Measurements from ENCODE around the gene WDR45. TPM values are rescaled to one million over a fixed set of nuclear protein-coding genes. Genes with fewer than 3 reads are reported as not detected.

Gene WDR45
- total and polyA plus RNA-seq, 4 donors, result 24.5 to 49.0 (median 44.8) TPM

- Histone ChIP-seq H3K4me1 (ENCODE audit: control insufficient read depth, insufficient read depth, low read length) (peaks cover 9% of the 10 kb centered on the region), H3K27me3 (ENCODE audit: control insufficient read depth, insufficient read depth, low read length) (no peaks in the 10 kb centered on the region), H3K4me3 (ENCODE audit: low read depth, low read length) (no peak overlapping the region), H3K9me3 (ENCODE audit: control insufficient read depth, insufficient read depth, low read length) (no peaks in the 10 kb centered on the region), H3K36me3 (ENCODE audit: control insufficient read depth, insufficient read depth, low read length) (peaks cover 17% of the 10 kb centered on the region), H3K27ac (ENCODE audit: low read depth, low read length) (no peak overlapping the region)
- 82% methylated on average over 3 of the region's 3 CpGs for WGBS (ENCODE audit: insufficient coverage)
- no peak for DNase-seq (ENCODE audit: low read depth in 4 of 6, low spot score in 6 of 6)
These were observed 30.7 kb upstream of the WDR45 start for GRCh38 chrX:49110417-49110816.

GRCh38 chrX:49108641-49109040, 29.0 kb upstream of the WDR45 start:
- Histone ChIP-seq H3K27me3 (ENCODE audit: control insufficient read depth, insufficient read depth, low read length) (no peaks in the 10 kb centered on the region), H3K4me1 (ENCODE audit: control insufficient read depth, insufficient read depth, low read length) (peaks cover 6% of the 10 kb centered on the region), H3K4me3 (ENCODE audit: low read depth, low read length) (no peak overlapping the region), H3K36me3 (ENCODE audit: control insufficient read depth, insufficient read depth, low read length) (peaks cover 4% of the 10 kb centered on the region), H3K27ac (ENCODE audit: low read depth, low read length) (no peak overlapping the region), H3K9me3 (ENCODE audit: control insufficient read depth, insufficient read depth, low read length) (no peaks in the 10 kb centered on the region)
- 75% methylated on average over 1 of the region's 2 CpGs for WGBS (ENCODE audit: insufficient coverage)
- no peak for DNase-seq (ENCODE audit: low read depth in 4 of 6, low spot score in 6 of 6)

DNA sequence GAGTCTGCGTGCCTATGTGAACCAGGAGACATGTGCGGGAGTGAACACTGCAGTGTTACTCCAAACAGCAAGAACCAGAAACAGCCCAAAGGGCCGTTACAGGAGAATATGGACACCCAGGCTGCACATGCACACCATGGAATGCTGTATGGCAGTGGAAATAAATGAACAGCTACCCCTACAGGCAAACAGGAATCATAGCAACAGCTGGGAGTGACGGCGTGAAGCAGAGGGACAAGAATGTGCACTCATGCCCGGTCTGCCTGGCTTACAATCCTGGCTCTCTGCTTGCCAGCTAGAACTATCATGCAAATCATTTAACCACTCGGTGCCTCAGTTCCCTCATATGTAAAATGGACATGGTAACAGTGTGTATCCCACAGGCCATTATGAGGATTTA, 27.2 kb upstream of the WDR45 start:
- Histone ChIP-seq H3K36me3 (ENCODE audit: control insufficient read depth, insufficient read depth, low read length) (no peaks in the 10 kb centered on the region), H3K9me3 (ENCODE audit: control insufficient read depth, insufficient read depth, low read length) (no peaks in the 10 kb centered on the region), H3K4me3 (ENCODE audit: low read depth, low read length) (no peak overlapping the region), H3K27me3 (ENCODE audit: control insufficient read depth, insufficient read depth, low read length) (no peaks in the 10 kb centered on the region), H3K27ac (ENCODE audit: low read depth, low read length) (no peak overlapping the region), H3K4me1 (ENCODE audit: control insufficient read depth, insufficient read depth, low read length) (peaks cover under 1% of the 10 kb centered on the region)
- 62% methylated on average over 2 of the region's 7 CpGs for WGBS (ENCODE audit: insufficient coverage)
- peak in 2 of 6 donors; percentile 26 for DNase-seq (ENCODE audit: low read depth in 4 of 6, low spot score in 6 of 6)

DNA sequence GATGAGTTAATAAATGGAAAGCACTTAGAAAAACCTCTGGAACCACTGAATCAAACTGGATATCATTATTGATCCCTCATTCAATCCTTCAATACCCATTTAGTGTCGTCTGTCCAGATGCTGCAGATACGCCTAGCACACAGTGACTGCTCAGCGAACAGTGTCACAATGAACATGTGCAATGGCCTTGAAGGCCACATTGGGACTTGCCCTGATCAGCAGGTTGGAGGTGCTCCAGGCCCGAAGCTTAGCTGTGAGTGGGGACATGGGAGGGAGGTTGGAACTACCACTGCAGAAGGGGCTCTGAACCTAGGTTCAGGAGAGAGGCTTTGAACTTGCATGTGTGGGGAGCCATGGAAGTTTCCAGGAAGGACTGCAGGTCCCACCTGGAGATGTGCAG, 26.6 kb upstream of the WDR45 start:
- WGBS (ENCODE audit: insufficient coverage), result 85% methylated on average over 4 of the region's 4 CpGs
- Histone ChIP-seq H3K4me3 (ENCODE audit: low read depth, low read length) (no peak overlapping the region), H3K27ac (ENCODE audit: low read depth, low read length) (no peak overlapping the region), H3K4me1 (ENCODE audit: control insufficient read depth, insufficient read depth, low read length) (peaks cover 7% of the 10 kb centered on the region), H3K27me3 (ENCODE audit: control insufficient read depth, insufficient read depth, low read length) (no peaks in the 10 kb centered on the region), H3K9me3 (ENCODE audit: control insufficient read depth, insufficient read depth, low read length) (no peaks in the 10 kb centered on the region), H3K36me3 (ENCODE audit: control insufficient read depth, insufficient read depth, low read length) (no peaks in the 10 kb centered on the region)
- no peak for DNase-seq (ENCODE audit: low read depth in 4 of 6, low spot score in 6 of 6)

DNA sequence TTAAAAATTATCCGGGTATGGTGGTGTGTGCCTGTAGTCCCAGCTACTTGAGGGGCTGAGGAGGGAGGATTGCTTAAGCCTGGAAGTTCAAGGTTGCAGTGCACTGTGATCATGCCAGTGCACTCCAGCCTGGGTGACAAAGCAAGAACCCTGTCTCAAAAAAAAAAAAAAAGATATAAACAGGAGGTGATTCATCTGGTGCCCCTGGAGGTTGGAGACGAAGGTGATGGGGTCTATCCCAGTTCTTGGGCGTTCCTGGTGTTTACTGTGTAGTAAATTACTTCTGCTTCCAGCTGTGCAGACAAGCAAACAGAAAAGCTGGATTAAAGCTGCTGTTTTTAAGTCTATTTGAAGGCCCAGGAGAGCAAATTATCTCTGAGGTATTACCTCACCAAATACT, 23.9 kb upstream of the WDR45 start:
- Histone ChIP-seq H3K27me3 (ENCODE audit: control insufficient read depth, insufficient read depth, low read length) (no peaks in the 10 kb centered on the region), H3K9me3 (ENCODE audit: control insufficient read depth, insufficient read depth, low read length) (no peaks in the 10 kb centered on the region), H3K4me3 (ENCODE audit: low read depth, low read length) (no peak overlapping the region), H3K27ac (ENCODE audit: low read depth, low read length) (no peak overlapping the region), H3K4me1 (ENCODE audit: control insufficient read depth, insufficient read depth, low read length) (peaks cover 7% of the 10 kb centered on the region), H3K36me3 (ENCODE audit: control insufficient read depth, insufficient read depth, low read length) (no peaks in the 10 kb centered on the region)
- DNase-seq (ENCODE audit: low read depth in 4 of 6, low spot score in 6 of 6), result no peak
- 47% methylated on average over 2 of the region's 3 CpGs for WGBS (ENCODE audit: insufficient coverage)

GRCh38 chrX:49102190-49102589, 22.5 kb upstream of the WDR45 start:
- no peak for DNase-seq (ENCODE audit: low read depth in 4 of 6, low spot score in 6 of 6)
- Histone ChIP-seq H3K36me3 (ENCODE audit: control insufficient read depth, insufficient read depth, low read length) (no peaks in the 10 kb centered on the region), H3K4me1 (ENCODE audit: control insufficient read depth, insufficient read depth, low read length) (peaks cover 7% of the 10 kb centered on the region), H3K9me3 (ENCODE audit: control insufficient read depth, insufficient read depth, low read length) (no peaks in the 10 kb centered on the region), H3K27me3 (ENCODE audit: control insufficient read depth, insufficient read depth, low read length) (no peaks in the 10 kb centered on the region), H3K27ac (ENCODE audit: low read depth, low read length) (no peak overlapping the region), H3K4me3 (ENCODE audit: low read depth, low read length) (no peak overlapping the region)
- WGBS (ENCODE audit: insufficient coverage), result 76% methylated on average over 7 of the region's 9 CpGs

GRCh38 chrX:49101629-49101984, 21.9 kb upstream of the WDR45 start:
- WGBS (ENCODE audit: insufficient coverage), result 30% methylated on average over 9 of the region's 9 CpGs
- peak overlapping the region; percentile 40 for H3K27ac ChIP-seq (ENCODE audit: low read depth, low read length)
- H3K4me1 ChIP-seq (ENCODE audit: control insufficient read depth, insufficient read depth, low read length), result peaks cover 7% of the 10 kb centered on the region

GRCh38 chrX:49100704-49101628, 21.3 kb upstream of the WDR45 start:
- peak in 5 of 6 donors; percentile 80 to 97 (median 83) for DNase-seq (ENCODE audit: low read depth in 4 of 6, low spot score in 6 of 6)
- Histone ChIP-seq H3K9me3 (ENCODE audit: control insufficient read depth, insufficient read depth, low read length) (no peaks in the 10 kb centered on the region), H3K4me1 (ENCODE audit: control insufficient read depth, insufficient read depth, low read length) (peaks cover 7% of the 10 kb centered on the region), H3K36me3 (ENCODE audit: control insufficient read depth, insufficient read depth, low read length) (no peaks in the 10 kb centered on the region), H3K27ac (ENCODE audit: low read depth, low read length) (peak overlapping the region; percentile 40), H3K4me3 (ENCODE audit: low read depth, low read length) (peak overlapping the region; percentile 68), H3K27me3 (ENCODE audit: control insufficient read depth, insufficient read depth, low read length) (no peaks in the 10 kb centered on the region)
- 31% methylated on average over 71 of the region's 74 CpGs for WGBS (ENCODE audit: insufficient coverage)

More at GRCh38 chrX:49101629-49101984, 21.9 kb upstream of the WDR45 start:
- no peak for DNase-seq (ENCODE audit: low read depth in 4 of 6, low spot score in 6 of 6)
- no peaks in the 10 kb centered on the region for H3K27me3 ChIP-seq (ENCODE audit: control insufficient read depth, insufficient read depth, low read length)
- no peaks in the 10 kb centered on the region for H3K36me3 ChIP-seq (ENCODE audit: control insufficient read depth, insufficient read depth, low read length)
- peak overlapping the region; percentile 68 for H3K4me3 ChIP-seq (ENCODE audit: low read depth, low read length)
- H3K9me3 ChIP-seq (ENCODE audit: control insufficient read depth, insufficient read depth, low read length), result no peaks in the 10 kb centered on the region

DNA sequence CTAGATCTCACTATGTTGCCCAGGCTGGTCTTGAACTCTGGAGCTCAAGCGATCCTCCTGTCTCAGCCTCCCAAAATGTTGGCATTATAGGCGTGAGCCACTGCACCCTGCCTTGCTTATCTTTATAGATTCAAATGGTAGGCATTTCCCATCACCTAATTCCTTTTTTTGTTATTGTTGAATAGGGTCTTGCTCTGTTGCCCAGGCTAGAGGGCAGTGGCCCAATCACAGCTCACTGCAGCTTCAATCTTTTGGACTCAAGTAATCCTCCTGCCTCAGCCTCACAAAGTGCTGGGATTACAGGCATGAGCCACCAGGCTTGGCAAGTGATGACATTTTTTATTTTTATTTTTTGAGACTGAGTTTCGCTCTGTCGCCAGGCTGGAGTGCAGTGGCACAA, 16.7 kb upstream of the WDR45 start:
- 86% methylated on average over 2 of the region's 4 CpGs for WGBS (ENCODE audit: insufficient coverage)
- no peak for DNase-seq (ENCODE audit: low read depth in 4 of 6, low spot score in 6 of 6)
- Histone ChIP-seq H3K27me3 (ENCODE audit: control insufficient read depth, insufficient read depth, low read length) (no peaks in the 10 kb centered on the region), H3K4me3 (ENCODE audit: low read depth, low read length) (no peak overlapping the region), H3K27ac (ENCODE audit: low read depth, low read length) (no peak overlapping the region), H3K36me3 (ENCODE audit: control insufficient read depth, insufficient read depth, low read length) (no peaks in the 10 kb centered on the region), H3K4me1 (ENCODE audit: control insufficient read depth, insufficient read depth, low read length) (peaks cover 2% of the 10 kb centered on the region), H3K9me3 (ENCODE audit: control insufficient read depth, insufficient read depth, low read length) (no peaks in the 10 kb centered on the region)

- Histone ChIP-seq H3K4me3 (ENCODE audit: low read depth, low read length) (no peak overlapping the region), H3K27me3 (ENCODE audit: control insufficient read depth, insufficient read depth, low read length) (no peaks in the 10 kb centered on the region), H3K9me3 (ENCODE audit: control insufficient read depth, insufficient read depth, low read length) (no peaks in the 10 kb centered on the region), H3K4me1 (ENCODE audit: control insufficient read depth, insufficient read depth, low read length) (no peaks in the 10 kb centered on the region), H3K36me3 (ENCODE audit: control insufficient read depth, insufficient read depth, low read length) (no peaks in the 10 kb centered on the region), H3K27ac (ENCODE audit: low read depth, low read length) (no peak overlapping the region)
- no peak for DNase-seq (ENCODE audit: low read depth in 4 of 6, low spot score in 6 of 6)
- no CpG with 5 or more reads among the region's 4 CpGs for WGBS (ENCODE audit: insufficient coverage)
These were observed 9.9 kb upstream of the WDR45 start for GRCh38 chrX:49089553-49089952.

Measured in spinal cord (tissue), 10 donors.